ENCODE data around the gene EXOC5.

- TF ChIP-seq POLR2A (IDR thresholded peaks at IDR 0.05) = no peak
- TF ChIP-seq CTCF (IDR thresholded peaks at IDR 0.05) = no peak
- TF ChIP-seq EP300 (IDR thresholded peaks at IDR 0.05) = no peak
These were observed 22.8 kb downstream of the EXOC5 start for GRCh38 chr14:57245941-57246340.

Data from tibial nerve (tissue), 4 donors.